Gastroesophageal sphincter (tissue), 4 donors: ENCODE data around the gene CEMIP. TPM values are rescaled to one million over a fixed set of nuclear protein-coding genes. Genes with fewer than 3 reads are reported as not detected.
A peak's percentile ranks its signal among the peaks of the same experiment; 100 is the strongest.

Experiments
- ATAC-seq: fragments of 150-250 bp; one replicate; pipeline ENCODE4 v1.9.1; 2016; ENCODE audit warnings: mild to moderate bottlenecking, moderate library complexity
- H3K27ac ChIP-seq, 4 donors: fragments of 200-600 bp; sonication (generic) in 3 of 4; 1 replicate in 3 of 4; 2 replicates in 1 of 4; pipeline ENCODE4 v1.5.1; 2016 to 2019
- H3K27me3 ChIP-seq: fragments of 200-600 bp; sonication (generic); one replicate; pipeline ENCODE4 v1.5.1; 2019
- H3K36me3 ChIP-seq, 2 donors: fragments of 200-600 bp; sonication (generic); one replicate each; pipeline ENCODE4 v1.5.1; 2019; ENCODE audit warnings: control low read depth in 1 of 2
- H3K4me1 ChIP-seq, 3 donors: fragments of 200-600 bp; sonication (generic); 1 replicate in 2 of 3; 2 replicates in 1 of 3; pipeline ENCODE4 v1.5.1; 2016 to 2019; ENCODE audit warnings: control low read depth in 2 of 3
- H3K4me3 ChIP-seq, 2 donors: fragments of 200-600 bp; sonication (generic); one replicate each; pipeline ENCODE4 v1.5.1; 2019; ENCODE audit warnings: mild to moderate bottlenecking in 1 of 2, moderate library complexity in 1 of 2
- H3K9me3 ChIP-seq, 3 donors: fragments of 200-600 bp; sonication (generic); one replicate each; pipeline ENCODE4 v1.5.1; 2017 to 2019; ENCODE audit warnings: control low read depth in 2 of 3
- CTCF ChIP-seq, 4 experiments: fragments of 200-600 bp in 2 of 4; fragments of 450-650 bp in 2 of 4; sonication (generic) in 1 of 4; IDR thresholded peaks; one replicate each; pipeline ENCODE4 v1.5.1; 2017 to 2019; ENCODE audit warnings: antibody characterized with exemption in 4 of 4, mild to moderate bottlenecking in 2 of 4, moderate library complexity in 2 of 4
- EP300 ChIP-seq: sonication (generic); formaldehyde crosslinking; IDR thresholded peaks from one replicate; pipeline ENCODE4 v1.6.1; 2017; ENCODE audit warnings: antibody characterized with exemption, mild to moderate bottlenecking
- POLR2A ChIP-seq, 2 donors: fragments of 450-650 bp; IDR thresholded peaks; one replicate each; pipeline ENCODE4 v1.6.1; 2017; ENCODE audit warnings: antibody characterized with exemption in 2 of 2, mild to moderate bottlenecking in 2 of 2, moderate library complexity in 1 of 2
- POLR2AphosphoS5 ChIP-seq: sonication (generic); formaldehyde crosslinking; IDR thresholded peaks from one replicate; pipeline ENCODE4 v1.6.1; 2017; ENCODE audit warnings: antibody characterized with exemption
- WGBS, 2 donors: methylation state at CpG; one replicate each; pipeline ENCODE4 v1.1.5; 2018; ENCODE audit warnings: low coverage in 1 of 2; 5-methylcytosine and 5-hydroxymethylcytosine counted together
- small RNA-seq, 4 donors: library from RNA; depleted of rRNA; stranded (forward); fragments of <200 nt; gene quantifications; one replicate each; pipeline ENCODE3, GENCODE V24; 2016
- total RNA-seq, 4 donors: library from RNA; depleted of rRNA; stranded (reverse); fragments of >200 nt; gene quantifications; one replicate each; pipeline ENCODE4 v1.1.0, GENCODE V29; 2016

Gene CEMIP
- total RNA-seq, 4 donors from 2014 or later = 0.35 to 0.54 TPM; not detected in 2

DNA sequence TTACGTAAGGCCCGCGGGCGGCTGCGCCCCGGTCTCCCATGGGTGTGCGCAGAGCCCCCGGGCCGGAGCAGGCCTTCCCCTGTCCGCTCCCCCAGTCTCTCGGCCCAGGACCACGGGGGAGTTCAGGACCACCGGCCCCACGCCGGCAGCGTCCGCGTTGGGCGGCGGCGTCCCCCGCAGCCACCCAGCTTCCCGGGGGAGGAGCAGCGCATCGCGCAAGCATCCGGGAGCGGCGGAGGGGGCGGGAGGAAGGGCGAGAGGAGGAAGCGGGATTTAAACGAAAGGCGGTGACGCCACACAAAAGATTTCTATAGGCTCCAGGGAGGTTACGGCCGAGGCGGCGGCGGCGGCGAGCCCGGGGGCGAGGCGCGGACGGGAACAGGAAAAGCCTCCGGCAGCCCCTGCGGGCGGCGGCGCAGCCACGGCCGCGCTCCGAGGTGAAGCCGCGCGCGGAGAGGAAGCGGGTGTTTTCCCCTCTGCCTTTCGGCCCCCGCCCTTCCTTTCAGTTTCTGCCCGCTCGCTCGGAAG is 221.5 kb downstream of the CEMIP start, which contains the start of gene TLNRD1:
Gene TLNRD1 (plus strand): TSS at position 300 of the 528 bp plus-strand sequence. CDS start 1,349 bp downstream, outside the sequence.
- Histone ChIP-seq H3K9me3 (no peaks in the 10 kb centered on the region), H3K27me3 (no peaks in the 10 kb centered on the region), H3K4me3 (peak within 1 kb of the TSS; percentile 59 to 96), H3K36me3 (peaks cover 0 to 13% of the 10 kb centered on the region in 2 donors), H3K4me1 (peaks cover 0 to 58% (median 21%) of the 10 kb centered on the region in 3 donors), H3K27ac (peak within 1 kb of the TSS; percentile 76 to 99 (median 98))
- WGBS, 2 donors = 1% methylated on average over 17 of the region's 66 CpGs; no CpG with 5 or more reads in 1 of the 2 donors
- ATAC-seq = peak; percentile 86
- TF ChIP-seq CTCF (IDR thresholded peaks at IDR 0.05) = peak in 1 of 4 experiments; percentile 6
- peak; percentile 89 to 91 for TF ChIP-seq POLR2A (IDR thresholded peaks at IDR 0.05)
- no peak for TF ChIP-seq EP300
- peak; percentile 97 for TF ChIP-seq POLR2AphosphoS5

Small RNAs within 50 kb of the gene (small RNA-seq; reads per million reads assigned to genes)
- 0 reads per million in 4 donors for gene MIR4514
- gene MIR549A = 0 reads per million in 4 donors

Other genes starting within 250 kb of the CEMIP start
- 1 to 10 TPM; 1.4 to 5.4 (median 3.5) TPM for gene ABHD17C, start 84.1 kb upstream of the CEMIP start, total RNA-seq
- gene MESD, start 210.4 kb downstream of the CEMIP start, total RNA-seq = 10 to 100 TPM; 16.2 to 26.9 (median 20.1) TPM
- gene TLNRD1, start 221.6 kb downstream of the CEMIP start, total RNA-seq = 10 to 100 TPM; 17.0 to 31.9 (median 25.9) TPM